ENCODE measurements around the gene AFAP1. TPM values are rescaled to one million over a fixed set of nuclear protein-coding genes. Genes with fewer than 3 reads are reported as not detected.

The AFAP1 gene
- total and polyA plus RNA-seq, 2 of the 4 experiments (the other 2 are of a cell fraction) = 48.2 to 80.9 TPM

DNA sequence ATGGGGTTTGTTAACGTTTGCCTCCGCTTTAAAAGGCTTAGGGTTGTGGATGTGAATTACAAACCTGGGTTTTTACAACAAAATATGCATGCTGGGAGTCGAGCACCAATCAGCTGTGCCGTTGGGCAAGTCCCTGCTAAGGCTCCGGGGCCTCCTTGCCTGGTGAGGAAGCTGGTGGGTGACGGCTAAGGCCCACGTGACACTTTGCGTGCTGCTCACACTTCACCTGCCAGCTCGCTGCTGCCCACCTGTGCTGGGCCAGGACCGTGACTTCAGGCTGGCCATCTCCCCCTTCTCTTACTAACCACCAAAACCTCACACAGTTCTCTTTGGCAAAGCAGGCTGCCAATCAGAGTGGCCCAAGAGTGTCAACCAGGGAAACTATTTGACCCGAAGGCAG lies 178.3 kb downstream of the AFAP1 start:
- H4K8ac ChIP-seq (ENCODE audit: low read depth in 2 of 2, low read length in 2 of 2) = no peak overlapping the region
- H3K4ac ChIP-seq (ENCODE audit: low read depth, low read length) = no peak overlapping the region
- TF ChIP-seq RFX5 (IDR thresholded peaks at IDR 0.05; ENCODE audit: low read depth, low read length) = no peak
- no peak for TF ChIP-seq FOS (IDR thresholded peaks at IDR 0.05; ENCODE audit: low read depth, low read length)
- TF ChIP-seq MAZ (IDR thresholded peaks at IDR 0.05; ENCODE audit: borderline replicate concordance, low read depth, low read length) = no peak
- TF ChIP-seq RAD21 (IDR thresholded peaks at IDR 0.05; ENCODE audit: low read length) = no peak
- no peak for TF ChIP-seq RCOR1 (IDR thresholded peaks at IDR 0.05; ENCODE audit: insufficient replicate concordance, low read length)
- TF ChIP-seq SMC3 (IDR thresholded peaks at IDR 0.05; ENCODE audit: low read depth, low read length) = no peak
- TF ChIP-seq, protein P1, sequence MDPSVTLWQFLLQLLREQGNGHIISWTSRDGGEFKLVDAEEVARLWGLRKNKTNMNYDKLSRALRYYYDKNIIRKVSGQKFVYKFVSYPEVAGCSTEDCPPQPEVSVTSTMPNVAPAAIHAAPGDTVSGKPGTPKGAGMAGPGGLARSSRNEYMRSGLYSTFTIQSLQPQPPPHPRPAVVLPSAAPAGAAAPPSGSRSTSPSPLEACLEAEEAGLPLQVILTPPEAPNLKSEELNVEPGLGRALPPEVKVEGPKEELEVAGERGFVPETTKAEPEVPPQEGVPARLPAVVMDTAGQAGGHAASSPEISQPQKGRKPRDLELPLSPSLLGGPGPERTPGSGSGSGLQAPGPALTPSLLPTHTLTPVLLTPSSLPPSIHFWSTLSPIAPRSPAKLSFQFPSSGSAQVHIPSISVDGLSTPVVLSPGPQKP (IDR thresholded peaks at IDR 0.05; ENCODE audit: borderline replicate concordance, low read depth, low read length) = no peak
- H3K56ac ChIP-seq (ENCODE audit: extremely low read depth, insufficient read depth, low read length) = no peak overlapping the region
- WGBS, 2 experiments (ENCODE audit: extremely low coverage in 2 of 2, insufficient read length in 1 of 2) = 70% methylated on average over 3 of the region's 11 CpGs; no CpG with 5 or more reads in 1 of the 2 experiments
- no peak overlapping the region for H3K4me3 ChIP-seq (ENCODE audit: insufficient read depth, low read depth, low read length)
- H3K9me1 ChIP-seq (ENCODE audit: insufficient read depth, low read length) = peaks cover 15% of the 10 kb centered on the region; the same call in 1 of the 2 replicates
- no peak for DNase-seq
- no peak overlapping the region for H3K14ac ChIP-seq (replicated peaks; ENCODE audit: low read depth, low read length)
- no peak overlapping the region for H4K5ac ChIP-seq (ENCODE audit: low read depth, low read length)
- intact Hi-C loops (cut with micrococcal nuclease) = no loop called here
- H4K20me1 ChIP-seq (ENCODE audit: insufficient read depth, low read length) = peaks cover 63% of the 10 kb centered on the region
- no peak overlapping the region for H2AFZ ChIP-seq (replicated peaks; ENCODE audit: low read length, poor library complexity)
- no peak overlapping the region for H2BK5ac ChIP-seq (ENCODE audit: low read depth, low read length, poor library complexity, severe bottlenecking)
- no peak overlapping the region for H3K27ac ChIP-seq (ENCODE audit: insufficient read depth, low read length)
- H3K9me3 ChIP-seq (ENCODE audit: control insufficient read depth, insufficient read depth, low read length) = no peaks in the 10 kb centered on the region
- no peak overlapping the region for H3K4me2 ChIP-seq (ENCODE audit: low read depth, low read length)
- no peak overlapping the region for H3K23ac ChIP-seq (ENCODE audit: low read depth, low read length)
- CTCF ChIA-PET = interaction anchor here (1.1 kb wide), 1 partner anchor 9 kb away, joined by 3 read pairs; no protein-coding TSS in a partner anchor
- no TSS peak for BruUV-seq (replicated peaks)
- no peak overlapping the region for H2BK20ac ChIP-seq (ENCODE audit: low read depth, low read length)
- H2AK5ac ChIP-seq (ENCODE audit: low read depth, low read length) = no peak overlapping the region
- H3K9ac ChIP-seq (ENCODE audit: low read depth, low read length) = no peak overlapping the region
- in situ Hi-C loops (cut with MboI; ENCODE audit: low sequenced_read_pairs) = loop anchor here (10.0 kb wide), 1 partner anchor 223 kb away; no protein-coding TSS in a partner anchor
- H3K36me3 ChIP-seq (ENCODE audit: control insufficient read depth, insufficient read depth, low read length) = peaks cover 77% of the 10 kb centered on the region
- H2BK120ac ChIP-seq (ENCODE audit: low read depth, low read length) = no peak overlapping the region
- H2AK9ac ChIP-seq (replicated peaks; ENCODE audit: low read depth, low read length, poor library complexity) = no peak overlapping the region
- POLR2A ChIA-PET (ENCODE audit: unreplicated experiment) = no interaction called here
- H3K27me3 ChIP-seq (ENCODE audit: control insufficient read depth, insufficient read depth, low read length) = no peaks in the 10 kb centered on the region
- no peak overlapping the region for H3K18ac ChIP-seq (ENCODE audit: low read depth, low read length)
- no peak overlapping the region for H4K91ac ChIP-seq (ENCODE audit: insufficient read depth, low read depth, low read length)
- peaks cover 31 to 62% of the 10 kb centered on the region in 2 experiments; a peak in 3 of 4 replicates for H3K79me1 ChIP-seq (ENCODE audit: low read depth in 1 of 2, low read length in 2 of 2)
- ATAC-seq (ENCODE audit: low read depth) = no peak
- H2BK15ac ChIP-seq (ENCODE audit: low read depth, low read length) = no peak overlapping the region
- dilution Hi-C loops (cut with HindIII; ENCODE audit: low sequenced_read_pairs, unreplicated experiment) = no loop called here
- H3K4me1 ChIP-seq (ENCODE audit: control insufficient read depth, insufficient read depth, low read length) = peaks cover 4% of the 10 kb centered on the region

Measured in IMR-90 (cell line).